AG09309 (cell line): Measurements from ENCODE around the gene ANKRD13D.
A peak's percentile ranks its signal among the peaks of the same experiment; 100 is the strongest.

Experiments
- DNase-seq: peaks from one replicate; pipeline ENCODE4 v3.0.0-alpha.2; 2010; ENCODE audit warnings: low read depth
- H3K4me3 ChIP-seq: 2 replicates; pipeline ENCODE4 v1.5.1; 2011; ENCODE audit warnings: mild to moderate bottlenecking, low read depth, low read length, moderate library complexity; ENCODE audit not compliant: control insufficient read depth
- TF ChIP-seq, protein P1 (sequence below): IDR thresholded peaks from 2 replicates; pipeline ENCODE4 v1.5.1; 2011; ENCODE audit warnings: mild to moderate bottlenecking, low read depth, low read length, inconsistent platforms; ENCODE audit not compliant: insufficient read depth, control insufficient read depth; ENCODE audit errors: missing control alignments

The ANKRD13D gene

DNA sequence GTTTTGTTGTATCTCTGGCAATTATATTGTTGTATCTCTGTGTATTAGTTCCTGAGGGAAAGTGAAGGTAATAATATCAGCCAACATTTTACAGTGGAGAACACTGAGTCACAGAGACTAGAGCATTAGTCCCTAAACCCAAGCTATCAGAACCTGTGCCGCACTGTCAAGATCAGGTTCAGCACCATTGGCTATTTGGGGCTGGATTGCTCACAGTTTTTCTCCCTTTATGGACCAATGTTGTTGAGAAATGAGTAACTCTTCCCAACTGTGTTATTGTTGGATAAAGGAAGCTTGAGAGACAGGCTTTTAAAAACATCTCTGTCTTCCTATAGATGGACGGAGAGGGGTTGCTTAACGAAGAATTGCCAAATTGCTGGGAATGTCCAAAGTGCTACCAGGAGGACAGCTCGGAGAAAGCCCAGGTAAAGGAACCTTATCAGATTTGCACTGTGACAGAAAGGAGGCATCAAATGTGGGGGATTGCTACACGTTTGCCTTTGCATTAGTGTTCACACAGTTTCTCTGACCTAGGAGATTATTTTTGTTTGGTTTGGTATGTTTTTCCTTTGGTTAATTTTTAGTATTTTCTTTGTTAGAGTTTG lies 41.1 kb upstream of the ANKRD13D start:
- no peak overlapping the region for H3K4me3 ChIP-seq
- TF ChIP-seq, protein P1, sequence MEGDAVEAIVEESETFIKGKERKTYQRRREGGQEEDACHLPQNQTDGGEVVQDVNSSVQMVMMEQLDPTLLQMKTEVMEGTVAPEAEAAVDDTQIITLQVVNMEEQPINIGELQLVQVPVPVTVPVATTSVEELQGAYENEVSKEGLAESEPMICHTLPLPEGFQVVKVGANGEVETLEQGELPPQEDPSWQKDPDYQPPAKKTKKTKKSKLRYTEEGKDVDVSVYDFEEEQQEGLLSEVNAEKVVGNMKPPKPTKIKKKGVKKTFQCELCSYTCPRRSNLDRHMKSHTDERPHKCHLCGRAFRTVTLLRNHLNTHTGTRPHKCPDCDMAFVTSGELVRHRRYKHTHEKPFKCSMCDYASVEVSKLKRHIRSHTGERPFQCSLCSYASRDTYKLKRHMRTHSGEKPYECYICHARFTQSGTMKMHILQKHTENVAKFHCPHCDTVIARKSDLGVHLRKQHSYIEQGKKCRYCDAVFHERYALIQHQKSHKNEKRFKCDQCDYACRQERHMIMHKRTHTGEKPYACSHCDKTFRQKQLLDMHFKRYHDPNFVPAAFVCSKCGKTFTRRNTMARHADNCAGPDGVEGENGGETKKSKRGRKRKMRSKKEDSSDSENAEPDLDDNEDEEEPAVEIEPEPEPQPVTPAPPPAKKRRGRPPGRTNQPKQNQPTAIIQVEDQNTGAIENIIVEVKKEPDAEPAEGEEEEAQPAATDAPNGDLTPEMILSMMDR: no peak
- DNase-seq: no peak

DNA sequence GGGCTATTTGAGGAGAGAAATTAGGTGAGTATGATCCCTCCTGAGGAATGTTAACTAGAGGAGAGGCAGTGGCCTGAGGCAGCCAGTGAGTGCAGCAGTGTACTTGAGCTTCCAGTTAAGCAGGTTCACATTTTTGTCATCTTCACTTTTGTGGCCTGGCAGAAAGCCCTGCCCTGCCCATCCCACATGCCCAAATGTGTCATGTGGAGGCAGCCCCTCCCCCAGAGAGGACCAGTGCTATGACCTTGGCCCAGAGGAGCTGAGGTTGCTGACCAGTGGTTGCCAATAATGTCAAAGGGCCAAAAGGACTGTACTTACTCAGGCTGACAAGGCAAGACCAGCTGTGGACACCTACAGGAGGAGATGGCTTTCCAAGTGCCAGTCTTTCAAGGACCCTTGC lies 40.5 kb upstream of the ANKRD13D start:
- no peak for DNase-seq
- no peak overlapping the region for H3K4me3 ChIP-seq
- TF ChIP-seq, protein P1: no peak

DNA sequence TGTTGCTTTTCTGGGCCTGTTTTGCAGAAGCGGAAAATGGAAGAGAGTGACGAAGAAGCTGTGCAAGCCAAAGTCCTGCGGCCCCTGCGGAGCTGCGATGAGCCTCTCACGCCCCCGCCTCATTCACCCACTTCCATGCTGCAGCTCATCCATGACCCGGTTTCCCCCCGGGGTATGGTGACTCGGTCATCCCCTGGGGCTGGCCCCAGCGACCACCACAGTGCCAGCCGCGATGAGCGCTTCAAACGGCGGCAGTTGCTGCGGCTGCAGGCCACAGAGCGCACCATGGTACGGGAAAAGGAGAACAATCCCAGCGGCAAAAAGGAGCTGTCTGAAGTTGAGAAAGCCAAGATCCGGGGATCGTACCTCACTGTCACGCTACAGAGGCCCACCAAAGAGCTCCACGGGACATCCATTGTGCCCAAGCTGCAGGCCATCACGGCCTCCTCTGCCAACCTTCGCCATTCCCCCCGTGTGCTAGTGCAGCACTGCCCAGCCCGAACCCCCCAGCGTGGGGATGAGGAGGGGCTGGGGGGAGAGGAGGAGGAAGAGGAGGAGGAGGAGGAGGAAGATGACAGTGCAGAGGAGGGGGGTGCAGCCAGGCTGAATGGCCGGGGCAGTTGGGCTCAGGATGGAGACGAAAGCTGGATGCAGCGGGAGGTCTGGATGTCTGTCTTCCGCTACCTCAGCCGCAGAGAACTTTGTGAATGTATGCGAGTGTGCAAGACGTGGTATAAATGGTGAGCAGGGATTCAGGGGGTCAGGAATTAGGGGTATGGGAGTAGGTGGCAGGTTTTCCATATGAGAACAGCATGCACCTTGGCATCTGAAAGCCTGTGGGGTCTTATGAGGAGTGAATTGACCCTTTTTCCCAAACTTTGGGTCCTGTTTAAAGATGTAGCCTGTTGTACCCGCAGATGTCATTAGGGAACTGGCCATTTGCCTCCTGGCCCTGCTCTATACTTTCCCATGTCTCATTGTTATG lies 38.8 kb upstream of the ANKRD13D start:
- no peak for DNase-seq
- no peak overlapping the region for H3K4me3 ChIP-seq
- TF ChIP-seq, protein P1: no peak

DNA sequence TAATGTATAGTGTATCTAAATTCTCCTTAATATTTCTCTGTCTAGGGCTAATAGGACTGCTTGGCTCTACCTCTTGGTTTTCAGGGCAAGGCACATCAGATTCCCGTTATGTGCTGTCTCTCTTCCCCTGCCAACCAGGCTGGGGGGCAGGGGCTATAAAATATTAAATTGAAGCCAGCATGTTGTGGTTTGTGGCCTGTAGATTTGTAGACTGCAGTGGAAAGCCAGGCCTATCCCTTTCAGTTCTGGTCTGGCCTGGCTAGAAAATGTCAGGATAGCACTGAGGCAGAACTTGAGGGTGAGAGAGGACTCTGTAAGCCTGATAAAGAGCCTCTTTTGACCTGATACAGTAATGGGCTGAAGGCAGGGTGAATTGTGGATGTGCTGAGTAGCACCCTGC lies 37.3 kb upstream of the ANKRD13D start:
- H3K4me3 ChIP-seq: no peak overlapping the region
- TF ChIP-seq, protein P1: no peak
- no peak for DNase-seq

DNA sequence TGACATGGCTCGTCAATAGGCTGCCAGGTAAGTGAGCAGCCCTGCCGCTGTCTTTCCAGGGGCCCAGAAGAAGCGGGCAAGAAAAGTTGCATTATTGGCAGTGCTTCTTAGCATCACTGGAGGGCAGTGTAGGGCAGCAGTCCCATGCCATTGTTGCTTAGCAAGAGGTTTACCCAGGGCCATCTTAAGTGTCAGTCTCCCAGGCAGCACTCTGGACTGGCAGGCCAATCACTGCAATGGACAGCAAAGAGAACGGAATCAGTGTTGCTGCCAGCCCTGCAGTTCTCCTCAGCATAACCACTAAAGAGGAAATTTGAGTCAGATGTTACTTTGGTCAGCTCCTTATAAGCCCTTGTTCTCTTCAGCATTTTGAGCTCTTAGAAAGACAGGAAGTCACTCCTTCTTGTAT lies 36.3 kb upstream of the ANKRD13D start:
- no peak for DNase-seq
- TF ChIP-seq, protein P1: peak; percentile 48
- H3K4me3 ChIP-seq: no peak overlapping the region

DNA sequence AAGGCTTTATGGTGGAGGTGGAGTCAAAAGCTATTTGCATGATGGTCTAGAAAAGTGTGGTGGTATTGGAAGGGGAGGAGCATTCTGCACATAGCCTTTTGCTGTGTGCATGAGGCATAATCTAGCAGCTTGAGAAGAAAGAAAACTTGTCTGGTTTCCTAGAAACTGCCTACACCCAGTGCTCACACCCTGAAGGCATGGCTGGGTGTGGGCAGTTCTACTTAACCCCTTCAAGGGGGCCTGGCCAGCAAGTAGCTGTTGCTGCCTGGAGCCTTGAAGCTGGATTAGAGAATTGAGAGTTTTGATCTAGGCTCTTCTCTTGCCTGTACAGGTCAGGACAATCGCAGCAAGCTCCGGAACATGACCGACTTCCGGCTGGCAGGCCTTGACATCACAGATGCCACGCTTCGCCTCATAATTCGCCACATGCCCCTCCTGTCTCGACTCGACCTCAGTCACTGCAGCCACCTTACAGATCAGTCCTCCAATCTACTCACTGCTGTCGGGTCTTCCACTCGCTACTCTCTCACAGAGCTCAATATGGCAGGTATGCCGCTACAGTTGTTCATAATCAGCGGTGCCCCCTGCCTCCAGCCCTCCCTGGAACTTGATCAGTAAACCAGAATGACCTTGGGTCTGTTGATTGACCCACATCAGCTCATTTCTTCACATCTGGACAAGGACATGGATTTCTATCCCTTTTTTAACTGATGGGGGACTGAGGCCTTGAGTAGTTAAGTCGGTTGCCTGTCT lies 35.1 kb upstream of the ANKRD13D start:
- DNase-seq: no peak
- TF ChIP-seq, protein P1: no peak
- no peak overlapping the region for H3K4me3 ChIP-seq
